ENCODE measurements around the gene FKBP1A.

The FKBP1A gene

DNA sequence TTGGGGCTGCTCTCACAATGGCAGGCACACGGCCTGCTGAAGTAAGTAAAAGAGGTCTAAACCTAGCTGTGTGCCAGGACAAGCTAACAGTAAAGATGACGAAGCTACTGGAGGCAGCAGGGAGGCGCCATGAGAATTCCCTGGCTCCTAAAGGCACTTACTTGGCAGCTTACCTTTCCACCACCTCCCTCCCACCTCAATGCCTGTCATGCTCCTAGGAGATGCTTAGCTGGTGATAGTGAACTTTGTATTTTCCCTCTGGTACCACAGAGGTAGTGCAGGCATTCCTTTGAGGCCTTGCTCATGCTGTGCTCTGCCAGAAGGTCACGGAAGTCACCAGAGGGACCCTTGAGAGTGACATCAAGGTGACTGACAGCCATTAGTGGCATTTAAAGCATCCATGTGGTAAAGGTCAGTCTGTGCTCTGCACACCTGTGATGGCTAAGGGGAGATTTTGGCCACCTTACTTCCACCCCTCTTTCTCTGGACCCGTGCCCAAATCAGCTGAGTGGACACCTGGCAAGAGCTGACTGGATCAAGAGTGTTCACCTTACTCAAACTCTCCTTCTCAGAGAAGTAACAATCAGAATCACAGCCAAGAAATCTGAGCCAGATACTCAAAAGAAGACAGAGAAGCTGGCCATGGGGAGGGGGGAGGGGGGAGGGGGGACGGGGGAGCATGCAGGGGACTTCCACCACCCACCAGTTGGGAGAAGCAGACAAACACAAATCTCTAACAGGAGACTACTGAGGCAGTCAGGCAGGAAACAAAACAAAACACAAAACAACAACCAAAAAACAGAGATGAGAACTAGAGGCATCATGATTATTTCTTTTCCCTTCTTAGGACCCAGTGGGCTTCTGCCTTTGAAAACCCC lies 2.9 kb downstream of the FKBP1A start:
- TF ChIP-seq JUND (IDR thresholded peaks at IDR 0.05; ENCODE audit: low read depth), result no peak
- no peak for DNase-seq (ENCODE audit: low read depth in 1 of 2, low spot score in 1 of 2)
- in situ Hi-C loops (cut with HindIII; ENCODE audit: low pct_unique_long_range_greater_than_20kb, low sequenced_read_pairs), result no loop called here

DNA sequence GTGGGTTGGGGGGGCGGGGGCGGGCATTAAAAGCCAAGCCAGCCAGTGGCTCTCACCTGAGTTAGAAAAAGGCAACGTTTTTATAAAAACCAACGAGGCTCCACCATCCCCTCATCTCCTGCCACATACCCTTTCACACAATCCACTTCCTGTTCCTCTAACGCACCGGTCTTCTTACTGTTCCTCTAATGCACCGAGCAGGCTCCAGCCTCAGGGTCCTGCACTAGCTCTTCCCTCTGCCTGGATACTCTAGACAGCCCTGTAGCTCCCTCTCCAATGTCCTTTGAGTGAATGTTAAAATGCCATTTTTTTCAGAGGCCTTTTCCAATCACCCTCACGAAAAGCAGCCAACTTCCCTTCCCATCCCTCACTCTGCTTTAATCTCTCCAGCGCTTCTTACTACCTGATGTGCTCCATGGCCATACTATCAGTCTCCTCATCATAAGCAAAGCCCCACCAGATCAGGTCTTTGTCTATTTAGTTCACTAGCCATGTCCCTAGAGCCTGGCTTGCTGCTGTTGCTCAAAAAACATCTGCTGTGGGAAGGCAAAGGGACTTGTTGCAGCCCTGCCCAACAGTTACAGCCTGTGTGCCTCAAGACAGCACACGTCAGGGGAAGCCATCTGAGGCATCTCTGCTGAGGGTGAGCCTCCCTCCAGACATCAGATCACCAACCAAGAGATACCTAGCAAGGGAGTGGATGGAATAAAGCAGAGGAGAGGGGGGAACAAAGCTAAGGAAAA lies 3.9 kb downstream of the FKBP1A start:
- in situ Hi-C loops (cut with HindIII; ENCODE audit: low pct_unique_long_range_greater_than_20kb, low sequenced_read_pairs), result no loop called here
- no peak for DNase-seq (ENCODE audit: low read depth in 1 of 2, low spot score in 1 of 2)
- no peak for TF ChIP-seq JUND (IDR thresholded peaks at IDR 0.05; ENCODE audit: low read depth)

DNA sequence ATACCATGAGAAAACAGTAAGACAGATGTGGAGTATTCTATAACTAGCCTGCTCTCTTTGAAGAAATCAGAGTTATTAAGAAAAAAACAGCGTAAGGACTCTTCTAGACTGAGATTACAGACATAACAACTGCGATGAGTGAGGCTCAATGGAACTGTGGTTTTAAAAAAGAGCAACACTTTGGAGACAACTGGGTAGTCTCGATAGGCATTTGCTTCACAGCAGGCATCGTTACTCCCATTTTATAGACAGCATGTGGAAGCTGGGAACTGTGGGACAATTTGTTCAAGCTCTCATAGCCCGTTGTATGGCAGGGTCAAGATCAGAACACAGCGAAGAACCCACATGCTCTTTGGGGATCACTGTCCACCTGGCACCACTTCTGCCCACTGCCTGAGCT lies 4.6 kb downstream of the FKBP1A start:
- no peak for TF ChIP-seq JUND (IDR thresholded peaks at IDR 0.05; ENCODE audit: low read depth)
- no peak for DNase-seq (ENCODE audit: low read depth in 1 of 2, low spot score in 1 of 2)
- in situ Hi-C loops (cut with HindIII; ENCODE audit: low pct_unique_long_range_greater_than_20kb, low sequenced_read_pairs), result no loop called here

DNA sequence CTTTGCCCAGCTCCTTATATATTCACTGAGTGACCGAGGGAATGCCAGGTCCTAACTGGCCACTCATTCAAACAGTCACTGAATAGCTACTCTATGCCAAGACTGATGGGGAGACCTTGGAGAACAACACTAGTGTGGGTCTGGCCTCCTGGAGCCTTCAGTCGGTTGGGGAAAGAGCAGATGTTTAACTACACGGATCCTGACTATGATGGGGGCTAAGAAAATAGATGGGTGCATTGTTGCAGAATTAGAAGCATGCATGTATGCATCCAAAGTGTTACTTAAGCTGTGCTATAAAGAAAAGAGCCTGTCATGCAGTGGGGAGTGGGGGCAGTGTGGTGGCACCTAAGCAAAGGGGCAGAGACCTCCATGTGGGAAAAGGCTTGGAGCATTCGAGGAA lies 6.5 kb downstream of the FKBP1A start:
- TF ChIP-seq JUND (IDR thresholded peaks at IDR 0.05; ENCODE audit: low read depth), result no peak
- DNase-seq (ENCODE audit: low read depth in 1 of 2, low spot score in 1 of 2), result no peak
- in situ Hi-C loops (cut with HindIII; ENCODE audit: low pct_unique_long_range_greater_than_20kb, low sequenced_read_pairs), result no loop called here

DNA sequence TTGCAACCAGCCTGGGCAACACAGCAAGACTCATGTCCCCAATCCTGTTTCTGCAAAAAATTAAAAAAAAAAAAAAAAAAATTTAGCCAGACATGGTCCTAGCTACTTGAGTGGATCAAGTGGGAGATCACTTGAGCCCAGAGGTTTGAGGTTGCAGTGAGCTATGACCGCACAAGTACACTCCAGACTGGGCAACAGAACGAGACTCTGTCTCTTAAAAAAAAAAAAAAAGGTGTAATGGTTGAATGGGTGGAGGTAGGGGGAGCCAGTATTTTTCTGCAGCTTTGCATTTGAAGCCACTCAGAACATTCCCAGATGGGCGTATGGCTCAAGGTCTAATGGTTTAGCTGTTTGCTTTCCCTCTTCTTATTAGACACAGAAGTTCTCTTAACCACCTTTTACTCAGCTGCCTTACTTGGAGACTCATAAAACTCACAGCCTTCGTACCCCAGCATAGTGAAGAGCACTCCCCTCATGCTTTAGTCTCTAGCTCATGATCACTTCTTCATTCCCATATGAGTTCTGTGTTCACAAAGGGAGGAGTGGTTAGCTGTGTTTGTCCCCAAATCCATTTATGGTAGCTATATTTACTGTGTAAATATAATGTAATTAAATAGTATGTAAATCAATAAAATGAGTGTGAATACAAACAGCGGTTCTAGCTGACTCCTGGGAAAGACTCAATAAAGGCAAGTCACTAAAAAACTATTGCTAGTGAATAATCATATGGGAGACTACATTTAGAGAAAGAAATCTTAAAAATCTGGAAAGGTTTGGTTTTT lies 9.0 kb downstream of the FKBP1A start:
- in situ Hi-C loops (cut with HindIII; ENCODE audit: low pct_unique_long_range_greater_than_20kb, low sequenced_read_pairs), result no loop called here
- DNase-seq (ENCODE audit: low read depth in 1 of 2, low spot score in 1 of 2), result peak in 1 of 2 experiments; percentile 57
- no peak for TF ChIP-seq JUND (IDR thresholded peaks at IDR 0.05; ENCODE audit: low read depth)

DNA sequence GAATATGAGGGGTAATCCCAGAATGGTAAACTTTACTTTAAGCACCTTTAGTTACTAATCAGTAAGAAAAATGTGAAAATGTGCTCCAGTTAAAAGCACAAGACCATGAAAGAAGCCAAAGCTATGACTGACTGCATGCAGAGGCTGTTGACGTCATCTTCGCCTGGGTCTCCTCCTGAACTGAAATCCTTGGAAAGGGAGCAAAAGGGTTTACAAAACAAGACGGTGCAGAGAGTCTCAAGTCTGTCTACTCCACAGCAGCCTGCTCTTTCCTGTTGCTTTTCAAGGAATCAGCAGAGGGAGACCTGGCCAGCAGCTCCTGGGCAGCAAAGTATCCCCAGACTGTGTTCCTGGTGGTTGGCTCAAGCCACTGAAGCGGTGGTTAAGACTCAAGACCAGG lies 10.2 kb downstream of the FKBP1A start:
- in situ Hi-C loops (cut with HindIII; ENCODE audit: low pct_unique_long_range_greater_than_20kb, low sequenced_read_pairs), result no loop called here
- DNase-seq (ENCODE audit: low read depth in 1 of 2, low spot score in 1 of 2), result no peak
- TF ChIP-seq JUND (IDR thresholded peaks at IDR 0.05; ENCODE audit: low read depth), result no peak

DNA sequence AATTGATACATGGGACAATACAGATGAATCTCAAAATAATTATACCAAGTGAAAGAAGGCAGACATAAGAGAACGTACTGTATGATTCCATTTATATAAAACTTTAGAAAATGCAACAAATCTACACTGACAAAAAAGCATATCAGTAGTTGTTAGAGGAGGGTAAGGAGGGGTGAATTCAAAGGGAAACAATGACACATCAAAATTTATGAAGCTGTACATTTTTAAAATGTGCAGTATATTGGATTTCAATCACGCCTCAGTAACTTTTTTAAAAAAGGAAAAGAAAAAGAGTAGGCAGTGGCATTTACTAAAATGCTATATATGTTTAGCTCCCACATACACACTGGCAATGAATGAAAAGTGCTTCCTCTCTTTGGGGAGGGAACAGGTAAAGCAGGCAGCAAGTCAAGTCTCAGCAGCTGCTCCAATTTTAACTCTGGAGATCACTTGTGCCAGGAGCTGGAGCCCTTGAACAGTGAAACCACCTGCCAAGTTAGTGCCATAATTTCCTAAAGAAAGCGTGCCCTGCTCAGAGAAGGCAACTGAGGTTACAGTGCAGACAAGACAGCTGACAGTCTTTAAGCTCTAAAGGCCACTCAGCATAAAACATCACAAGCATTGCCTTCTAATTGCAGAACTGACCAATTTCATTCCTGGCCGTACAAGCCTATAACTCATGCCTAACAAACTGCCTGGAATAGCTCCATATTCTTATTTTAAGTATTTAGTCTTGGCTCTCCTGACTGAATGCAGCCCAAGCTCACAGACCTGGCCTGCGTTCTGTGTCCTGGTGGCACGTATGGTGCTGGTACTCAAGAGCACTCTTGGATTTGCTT lies 10.9 kb downstream of the FKBP1A start:
- no peak for TF ChIP-seq JUND (IDR thresholded peaks at IDR 0.05; ENCODE audit: low read depth)
- no peak for DNase-seq (ENCODE audit: low read depth in 1 of 2, low spot score in 1 of 2)
- in situ Hi-C loops (cut with HindIII; ENCODE audit: low pct_unique_long_range_greater_than_20kb, low sequenced_read_pairs), result no loop called here

DNA sequence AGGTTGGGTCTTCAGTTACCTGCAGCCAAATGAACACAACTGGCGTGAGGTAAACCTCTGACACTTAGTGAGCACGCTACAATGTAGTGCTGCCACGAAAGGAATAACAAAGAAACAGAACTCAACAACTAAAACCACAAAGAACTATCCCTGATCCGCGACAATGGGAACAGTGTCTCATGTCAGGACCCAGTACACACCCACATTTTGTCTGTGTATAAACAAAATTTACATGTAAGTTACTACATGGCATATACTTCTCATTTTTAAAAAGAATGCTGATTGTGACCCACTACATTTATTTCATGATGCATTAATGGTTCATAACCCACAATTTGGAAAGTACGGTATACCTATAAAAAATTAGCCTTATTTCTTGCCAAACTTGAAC lies 14.1 kb downstream of the FKBP1A start:
- no peak for TF ChIP-seq JUND (IDR thresholded peaks at IDR 0.05; ENCODE audit: low read depth)
- in situ Hi-C loops (cut with HindIII; ENCODE audit: low pct_unique_long_range_greater_than_20kb, low sequenced_read_pairs), result no loop called here
- no peak for DNase-seq (ENCODE audit: low read depth in 1 of 2, low spot score in 1 of 2)

DNA sequence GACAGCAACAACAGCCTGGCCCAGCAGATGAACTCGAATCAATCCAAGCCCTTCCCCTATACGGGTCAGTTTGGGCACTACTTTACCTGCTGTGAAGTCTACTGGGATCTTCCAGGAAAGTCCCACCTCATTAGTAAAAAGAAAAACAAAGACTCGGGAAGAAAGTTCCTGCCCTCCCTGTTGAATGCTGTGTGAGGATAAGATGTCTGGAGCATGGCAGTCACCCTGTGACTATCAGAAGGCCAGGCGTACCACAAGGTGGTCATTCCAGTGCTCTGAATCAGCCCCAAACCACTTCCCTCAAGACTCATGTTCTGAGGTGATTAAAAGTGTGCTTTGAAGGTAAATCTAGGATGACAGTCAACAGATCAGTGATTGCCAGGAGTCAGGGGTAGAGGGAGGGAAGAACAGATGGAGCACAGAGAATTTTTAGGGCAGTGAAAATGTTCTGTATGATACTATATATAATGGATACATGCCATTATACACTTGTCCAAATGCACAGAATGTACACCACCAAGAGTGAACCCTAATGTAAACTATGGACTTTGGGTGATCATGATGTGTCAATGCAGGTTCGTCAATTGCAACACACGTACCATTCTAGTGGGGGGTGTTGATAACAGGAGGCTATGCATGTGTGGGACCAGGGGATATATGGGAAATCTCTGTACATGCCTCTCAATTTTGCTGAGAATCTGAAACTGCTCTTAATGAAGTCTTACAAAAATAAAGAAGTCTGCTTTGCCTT lies 14.7 kb downstream of the FKBP1A start:
- TF ChIP-seq JUND (IDR thresholded peaks at IDR 0.05; ENCODE audit: low read depth), result no peak
- in situ Hi-C loops (cut with HindIII; ENCODE audit: low pct_unique_long_range_greater_than_20kb, low sequenced_read_pairs), result no loop called here
- no peak for DNase-seq (ENCODE audit: low read depth in 1 of 2, low spot score in 1 of 2)

DNA sequence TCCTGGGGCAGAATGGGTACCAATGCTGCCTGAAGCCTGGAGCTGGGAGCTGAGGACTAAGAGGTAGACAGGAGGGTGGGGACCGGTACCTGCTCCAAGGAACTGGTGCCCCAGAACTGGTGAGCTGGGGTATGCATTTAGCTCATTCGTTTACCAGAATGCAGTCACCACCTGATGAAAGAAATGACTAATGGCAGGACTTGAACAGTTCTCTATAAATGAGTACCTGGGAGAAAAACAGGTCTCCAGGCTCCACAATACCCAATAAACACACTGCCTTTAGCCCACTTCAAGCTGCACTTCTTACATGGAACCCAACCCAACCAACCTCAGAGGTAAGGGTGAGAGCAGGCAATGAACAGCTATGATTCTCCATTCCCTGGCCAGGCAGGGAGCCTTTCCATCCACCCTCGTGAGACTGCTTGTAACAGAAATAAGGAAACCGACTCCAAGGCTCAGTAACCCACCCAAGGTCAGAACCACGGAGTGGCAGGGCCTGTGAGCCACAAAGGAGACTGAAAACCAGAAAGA lies 15.4 kb downstream of the FKBP1A start:
- no peak for TF ChIP-seq JUND (IDR thresholded peaks at IDR 0.05; ENCODE audit: low read depth)
- in situ Hi-C loops (cut with HindIII; ENCODE audit: low pct_unique_long_range_greater_than_20kb, low sequenced_read_pairs), result no loop called here
- DNase-seq (ENCODE audit: low read depth in 1 of 2, low spot score in 1 of 2), result no peak
